ENCODE data around the gene RGS3.

Gene RGS3

GRCh38 chr9:113620377-113621161, 157.0 kb downstream of the RGS3 start:
- TF ChIP-seq USF1 (IDR thresholded peaks at IDR 0.05) (peak; percentile 15; the same call in 1 of the 2 replicates), TAF1 (IDR thresholded peaks at IDR 0.05; ENCODE audit: low read depth) (peak; percentile 30; the same call in 1 of the 2 replicates), MAX (IDR thresholded peaks at IDR 0.05) (peak; percentile 92), CREB1 (IDR thresholded peaks at IDR 0.05; ENCODE audit: low read depth) (no peak), ZBTB7A (IDR thresholded peaks at IDR 0.05; ENCODE audit: low read depth) (peak; percentile 98), TEAD4 (IDR thresholded peaks at IDR 0.05) (peak; percentile 98), RAD21 (IDR thresholded peaks at IDR 0.05; ENCODE audit: low read depth) (peak; percentile 34), NFIC (IDR thresholded peaks at IDR 0.05) (peak; percentile 88), FOXM1 (IDR thresholded peaks at IDR 0.05; ENCODE audit: borderline replicate concordance, low read depth) (peak; percentile 84), CEBPB (IDR thresholded peaks at IDR 0.05) (no peak), EGR1 (IDR thresholded peaks at IDR 0.05) (peak; percentile 38; the same call in 1 of the 2 replicates), REST (IDR thresholded peaks at IDR 0.05; ENCODE audit: low read depth) (no peak), TCF12 (IDR thresholded peaks at IDR 0.05; ENCODE audit: low read depth) (peak; percentile 92), EP300 (IDR thresholded peaks at IDR 0.05; ENCODE audit: borderline replicate concordance) (peak; percentile 95), YY1 (IDR thresholded peaks at IDR 0.05; ENCODE audit: low read depth) (0 out of 2 replicates have a peak, but pooled peaks have one; percentile 28)

- TF ChIP-seq MAX (IDR thresholded peaks at IDR 0.05), result peak; percentile 86
- TF ChIP-seq NFIC (IDR thresholded peaks at IDR 0.05), result peak; percentile 91
- no peak for TF ChIP-seq CREB1 (IDR thresholded peaks at IDR 0.05; ENCODE audit: low read depth)
- peak; percentile 27; the same call in 1 of the 2 replicates for TF ChIP-seq USF1 (IDR thresholded peaks at IDR 0.05)
- peak; percentile 80 for TF ChIP-seq YY1 (IDR thresholded peaks at IDR 0.05; ENCODE audit: low read depth)
- no peak for TF ChIP-seq TAF1 (IDR thresholded peaks at IDR 0.05; ENCODE audit: low read depth)
- peak; percentile 85; the same call in 1 of the 2 replicates for TF ChIP-seq FOXM1 (IDR thresholded peaks at IDR 0.05; ENCODE audit: borderline replicate concordance, low read depth)
- TF ChIP-seq RAD21 (IDR thresholded peaks at IDR 0.05; ENCODE audit: low read depth), result peak; percentile 30; the same call in 1 of the 2 replicates
- peak; percentile 96 for TF ChIP-seq TCF12 (IDR thresholded peaks at IDR 0.05; ENCODE audit: low read depth)
- peak; percentile 36; the same call in 1 of the 2 replicates for TF ChIP-seq CEBPB (IDR thresholded peaks at IDR 0.05)
- TF ChIP-seq ZBTB7A (IDR thresholded peaks at IDR 0.05; ENCODE audit: low read depth), result no peak
- no peak for TF ChIP-seq REST (IDR thresholded peaks at IDR 0.05; ENCODE audit: low read depth)
- TF ChIP-seq TEAD4 (IDR thresholded peaks at IDR 0.05), result peak; percentile 99
- peak; percentile 97 for TF ChIP-seq EP300 (IDR thresholded peaks at IDR 0.05; ENCODE audit: borderline replicate concordance)
- peak; percentile 97 for TF ChIP-seq EGR1 (IDR thresholded peaks at IDR 0.05)
Observed at GRCh38 chr9:113621309-113621791, 157.8 kb downstream of the RGS3 start.

- no peak for TF ChIP-seq CREB1 (IDR thresholded peaks at IDR 0.05; ENCODE audit: low read depth)
- no peak for TF ChIP-seq REST (IDR thresholded peaks at IDR 0.05; ENCODE audit: low read depth)
- TF ChIP-seq RAD21 (IDR thresholded peaks at IDR 0.05; ENCODE audit: low read depth), result no peak
- no peak for TF ChIP-seq CEBPB (IDR thresholded peaks at IDR 0.05)
- no peak for TF ChIP-seq USF1 (IDR thresholded peaks at IDR 0.05)
- no peak for TF ChIP-seq ZBTB7A (IDR thresholded peaks at IDR 0.05; ENCODE audit: low read depth)
- no peak for TF ChIP-seq EP300 (IDR thresholded peaks at IDR 0.05; ENCODE audit: borderline replicate concordance)
- no peak for TF ChIP-seq TEAD4 (IDR thresholded peaks at IDR 0.05)
- no peak for TF ChIP-seq NFIC (IDR thresholded peaks at IDR 0.05)
- no peak for TF ChIP-seq EGR1 (IDR thresholded peaks at IDR 0.05)
- no peak for TF ChIP-seq FOXM1 (IDR thresholded peaks at IDR 0.05; ENCODE audit: borderline replicate concordance, low read depth)
- TF ChIP-seq TAF1 (IDR thresholded peaks at IDR 0.05; ENCODE audit: low read depth), result no peak
- TF ChIP-seq TCF12 (IDR thresholded peaks at IDR 0.05; ENCODE audit: low read depth), result no peak
- no peak for TF ChIP-seq YY1 (IDR thresholded peaks at IDR 0.05; ENCODE audit: low read depth)
- no peak for TF ChIP-seq MAX (IDR thresholded peaks at IDR 0.05)
Observed at GRCh38 chr9:113621980-113622379, 158.5 kb downstream of the RGS3 start.

Measured in Ishikawa (cell line).